Large intestine (tissue), 3 donors: ENCODE measurements around the gene TM9SF3. TPM values are rescaled to one million over a fixed set of nuclear protein-coding genes. Genes with fewer than 3 reads are reported as not detected.

Source experiments
- DNase-seq, 2 donors: peaks; one replicate each; pipeline versions ENCODE4 v3.0.0 to v3.0.0-alpha.2; 2013
- H3K27ac ChIP-seq: one replicate; pipeline ENCODE4 v1.5.1; 2013; ENCODE audit warnings: low read length
- H3K27me3 ChIP-seq: 2 replicates; pipeline ENCODE4 v1.6.1; 2013; ENCODE audit warnings: low read length; ENCODE audit not compliant: control insufficient read depth, insufficient read depth
- H3K36me3 ChIP-seq: 2 replicates; pipeline ENCODE4 v1.6.1; 2013; ENCODE audit warnings: low read length; ENCODE audit not compliant: control insufficient read depth, insufficient read depth
- H3K4me1 ChIP-seq: one replicate; pipeline ENCODE4 v1.6.1; 2013; ENCODE audit warnings: low read length; ENCODE audit not compliant: control insufficient read depth, insufficient read depth
- H3K4me3 ChIP-seq: one replicate; pipeline ENCODE4 v1.5.1; 2013; ENCODE audit warnings: low read length
- H3K9me3 ChIP-seq: one replicate; pipeline ENCODE4 v1.6.1; 2013; ENCODE audit warnings: mild to moderate bottlenecking, low read depth, low read length, moderate library complexity; ENCODE audit not compliant: control insufficient read depth
- WGBS: methylation state at CpG from one replicate; pipeline ENCODE4 v1.1.5; 2013; ENCODE audit warnings: low lambda C conversion rate; ENCODE audit not compliant: insufficient coverage; 5-methylcytosine and 5-hydroxymethylcytosine counted together
- polyA plus RNA-seq: library from polyadenylated mRNA; unstranded; fragments of 120-200 nt; gene quantifications from one replicate; pipeline ENCODE4 v1.2.1, GENCODE V29; 2013

TM9SF3 gene
- polyA plus RNA-seq, 1 donor = 211 TPM

- H3K4me1 ChIP-seq = peaks cover 59% of the 10 kb centered on the region
- peak in 1 of 2 donors; percentile 67 for DNase-seq
- H3K27me3 ChIP-seq = no peaks in the 10 kb centered on the region
- H3K9me3 ChIP-seq = no peaks in the 10 kb centered on the region
- H3K4me3 ChIP-seq = no peak overlapping the region
- no CpG with 5 or more reads among the region's 4 CpGs for WGBS
- no peaks in the 10 kb centered on the region for H3K36me3 ChIP-seq
- peak overlapping the region; percentile 45 for H3K27ac ChIP-seq
Observed at GRCh38 chr10:96606216-96606615, 19.4 kb upstream of the TM9SF3 start.

DNA sequence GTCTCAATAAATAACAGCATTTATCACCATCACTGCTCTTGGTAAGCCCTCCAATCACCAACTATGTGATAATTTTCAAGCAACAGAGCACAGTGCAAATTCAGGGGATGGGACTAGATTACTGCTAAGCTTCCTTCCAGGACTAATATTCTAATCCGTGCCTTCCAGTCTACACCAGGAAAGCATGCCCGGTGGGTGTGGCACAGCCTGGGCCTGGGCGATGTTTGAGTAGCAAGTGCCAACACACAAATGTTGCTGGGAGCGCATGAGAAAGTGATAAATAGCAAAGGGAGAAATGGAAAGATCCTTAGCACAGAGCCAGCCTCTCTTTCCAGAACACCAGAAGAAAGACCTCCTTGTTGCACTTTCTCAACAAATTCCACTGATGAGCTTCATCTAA, 13.5 kb upstream of the TM9SF3 start:
- H3K27ac ChIP-seq = no peak overlapping the region
- peak in 1 of 2 donors; percentile 8 for DNase-seq
- H3K9me3 ChIP-seq = no peaks in the 10 kb centered on the region
- WGBS = no CpG with 5 or more reads among the region's 4 CpGs
- H3K4me1 ChIP-seq = peaks cover 45% of the 10 kb centered on the region
- H3K36me3 ChIP-seq = no peaks in the 10 kb centered on the region
- no peaks in the 10 kb centered on the region for H3K27me3 ChIP-seq
- H3K4me3 ChIP-seq = no peak overlapping the region

DNA sequence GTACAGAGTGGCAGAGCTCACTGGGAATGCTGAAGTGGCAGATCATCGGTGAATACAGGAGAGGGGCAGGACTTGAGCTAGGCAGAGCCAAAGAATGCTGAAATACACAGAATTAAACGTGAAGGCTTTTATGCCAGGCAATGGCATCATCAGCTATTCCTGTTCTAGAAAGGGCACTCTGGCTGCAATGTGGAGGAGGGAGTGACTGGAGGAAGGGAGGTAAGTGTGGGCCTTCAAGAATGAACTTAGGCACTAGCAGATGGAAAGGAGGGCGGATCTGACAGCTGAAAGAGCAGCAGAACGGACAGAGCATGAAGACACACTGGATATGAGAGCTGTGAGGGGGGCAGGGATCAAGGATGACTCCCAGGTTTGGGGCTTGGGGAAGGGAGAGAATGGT, 12.0 kb upstream of the TM9SF3 start:
- Histone ChIP-seq H3K27ac (peak overlapping the region; percentile 30), H3K4me1 (peaks cover 45% of the 10 kb centered on the region), H3K36me3 (no peaks in the 10 kb centered on the region), H3K4me3 (no peak overlapping the region), H3K9me3 (no peaks in the 10 kb centered on the region), H3K27me3 (no peaks in the 10 kb centered on the region)
- 33% methylated on average over 2 of the region's 4 CpGs for WGBS
- DNase-seq = peak in 1 of 2 donors; percentile 78

DNA sequence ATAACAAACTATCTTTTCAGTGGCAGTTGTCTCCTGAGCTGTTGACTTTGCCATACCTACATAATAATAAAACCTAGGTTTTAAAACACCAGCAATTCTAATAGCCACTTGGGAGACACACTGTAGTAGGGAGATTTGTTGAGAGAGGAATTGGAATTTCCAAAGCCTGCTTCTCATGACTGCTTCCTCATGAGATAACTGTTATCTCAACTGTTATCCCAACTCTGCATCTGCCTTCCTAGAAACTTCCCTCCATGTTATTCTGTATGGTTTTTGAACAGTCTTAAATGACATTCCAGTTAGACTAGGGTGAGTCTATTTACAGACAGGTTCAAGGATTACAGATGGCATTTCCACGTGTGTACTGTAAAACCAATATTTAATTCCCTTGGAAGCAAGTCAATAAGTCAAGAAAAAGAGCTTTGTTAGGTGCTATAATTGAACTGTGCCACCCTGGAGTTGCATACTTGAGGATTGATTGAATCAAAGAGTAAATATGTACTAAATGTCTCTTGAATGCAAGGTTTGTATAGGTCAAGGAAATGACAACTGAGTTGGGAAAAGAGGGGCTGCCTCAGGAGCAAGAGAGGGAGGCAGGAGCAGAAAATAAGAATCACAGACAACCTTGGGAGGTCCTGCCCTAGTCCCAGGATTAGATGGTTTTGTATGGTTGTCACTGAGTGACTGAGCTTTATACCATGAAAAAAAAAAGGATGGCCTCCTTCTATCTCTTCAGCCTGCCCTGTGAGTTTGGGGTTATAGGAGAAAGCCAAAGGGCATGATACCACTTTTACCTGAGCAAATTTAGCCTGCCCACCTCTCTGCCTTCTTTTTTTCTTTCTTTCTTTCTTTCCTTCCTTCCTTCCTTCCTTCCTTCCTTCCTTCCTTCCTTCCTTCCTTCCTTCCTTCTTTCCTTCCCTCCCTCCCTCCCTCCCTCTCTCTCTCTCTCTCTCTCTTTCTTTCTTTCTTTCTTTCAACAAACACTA, 9.9 kb upstream of the TM9SF3 start:
- Histone ChIP-seq H3K27me3 (no peaks in the 10 kb centered on the region), H3K4me3 (no peak overlapping the region), H3K36me3 (no peaks in the 10 kb centered on the region), H3K4me1 (peaks cover 41% of the 10 kb centered on the region), H3K27ac (peak overlapping the region; percentile 38), H3K9me3 (no peaks in the 10 kb centered on the region)
- DNase-seq = peak in 1 of 2 donors; percentile 58
- WGBS = no CpG with 5 or more reads among the region's 1 CpG

- Histone ChIP-seq H3K4me3 (no peak overlapping the region), H3K27me3 (no peaks in the 10 kb centered on the region), H3K27ac (no peak overlapping the region), H3K36me3 (no peaks in the 10 kb centered on the region), H3K4me1 (peaks cover 40% of the 10 kb centered on the region), H3K9me3 (no peaks in the 10 kb centered on the region)
- no CpG with 5 or more reads among the region's 4 CpGs for WGBS
- no peak for DNase-seq
Observed at GRCh38 chr10:96595741-96596140, 8.9 kb upstream of the TM9SF3 start.

GRCh38 chr10:96591946-96592345, 5.1 kb upstream of the TM9SF3 start:
- H3K9me3 ChIP-seq = no peaks in the 10 kb centered on the region

GRCh38 chr10:96588616-96589419, 2.0 kb upstream of the TM9SF3 start:
- no peaks in the 10 kb centered on the region for H3K9me3 ChIP-seq
- peak overlapping the region; percentile 94 for H3K27ac ChIP-seq
- no peaks in the 10 kb centered on the region for H3K27me3 ChIP-seq
- peaks cover 25% of the 10 kb centered on the region for H3K4me1 ChIP-seq
- WGBS = 20% methylated on average over 1 of the region's 5 CpGs
- DNase-seq = peak in 1 of 2 donors; percentile 54
- no peak overlapping the region for H3K4me3 ChIP-seq
- no peaks in the 10 kb centered on the region for H3K36me3 ChIP-seq

More at GRCh38 chr10:96591946-96592345, 5.1 kb upstream of the TM9SF3 start:
- no CpG with 5 or more reads among the region's 1 CpG for WGBS
- Histone ChIP-seq H3K4me1 (peaks cover 37% of the 10 kb centered on the region), H3K36me3 (no peaks in the 10 kb centered on the region), H3K27me3 (no peaks in the 10 kb centered on the region), H3K4me3 (no peak overlapping the region), H3K27ac (no peak overlapping the region)
- no peak for DNase-seq

DNA sequence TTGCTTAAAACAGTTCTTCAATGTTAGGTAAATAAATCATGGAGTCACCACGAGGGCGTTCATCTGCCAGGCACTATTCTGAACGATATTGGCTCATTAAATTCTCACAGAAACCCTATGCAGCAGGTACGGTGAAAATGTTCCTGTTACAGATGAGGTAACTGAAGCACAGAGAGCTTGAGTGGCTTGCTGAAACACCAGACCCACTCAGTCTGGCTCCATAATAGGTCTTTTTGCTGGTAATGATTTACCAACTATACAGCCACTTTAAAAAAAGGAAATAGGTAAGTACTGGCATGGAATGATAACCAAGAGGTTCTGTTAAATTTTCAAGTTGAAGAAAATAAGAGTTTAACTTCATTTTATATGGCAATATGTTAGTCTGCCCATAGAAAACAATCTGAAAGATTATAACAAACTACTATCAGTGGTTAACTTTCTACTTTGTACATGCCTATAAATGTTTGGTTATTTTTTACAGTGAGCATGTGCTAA, 1.3 kb upstream of the TM9SF3 start:
- DNase-seq = peak in 1 of 2 donors; percentile 77
- H3K9me3 ChIP-seq = no peaks in the 10 kb centered on the region
- H3K4me3 ChIP-seq = peak overlapping the region; percentile 68
- no peaks in the 10 kb centered on the region for H3K27me3 ChIP-seq
- WGBS = 0% methylated on average over 1 of the region's 4 CpGs
- H3K4me1 ChIP-seq = peaks cover 25% of the 10 kb centered on the region
- H3K27ac ChIP-seq = peak overlapping the region; percentile 94
- H3K36me3 ChIP-seq = no peaks in the 10 kb centered on the region

DNA sequence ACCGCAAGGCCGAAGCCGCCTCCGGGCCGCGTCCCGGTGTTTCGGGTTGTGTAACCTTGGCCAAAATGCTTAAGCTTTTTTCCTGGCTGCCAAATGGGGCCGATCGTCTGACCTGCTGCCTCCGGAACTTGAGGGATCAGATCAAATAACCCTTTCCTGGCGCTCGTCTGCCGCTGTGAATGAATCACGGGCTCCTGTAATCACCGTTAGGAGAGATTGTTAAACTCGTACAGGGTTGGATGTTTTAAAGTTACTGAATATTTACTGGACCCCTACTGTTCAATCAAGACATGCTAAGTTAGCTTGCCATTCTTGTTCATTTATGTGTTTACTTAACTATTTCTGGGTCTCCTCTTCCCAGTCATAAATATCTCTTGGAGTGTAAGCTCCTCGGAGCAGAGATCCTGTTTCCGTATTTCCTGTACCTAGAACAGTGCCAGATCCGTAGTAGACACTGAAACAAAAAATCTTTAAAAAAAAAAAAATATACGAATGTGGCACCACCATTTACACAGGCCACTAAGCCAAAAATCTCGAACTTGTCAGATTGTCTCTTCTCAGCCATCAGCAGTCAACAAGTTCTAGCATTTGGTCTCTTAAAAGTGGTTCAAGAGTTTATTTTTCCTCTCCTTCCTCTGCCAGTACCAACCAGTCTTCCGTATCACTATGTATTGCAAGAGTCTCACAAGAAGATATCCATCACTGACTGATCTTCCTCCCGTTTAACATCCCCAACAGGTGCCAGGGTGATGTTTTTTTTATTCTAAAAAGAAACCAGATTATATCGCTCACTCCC, 650 bp upstream of the TM9SF3 start:
- Histone ChIP-seq H3K36me3 (no peaks in the 10 kb centered on the region), H3K4me3 (peak overlapping the region; percentile 68), H3K4me1 (peaks cover 25% of the 10 kb centered on the region), H3K27ac (peak overlapping the region; percentile 94), H3K27me3 (no peaks in the 10 kb centered on the region), H3K9me3 (no peaks in the 10 kb centered on the region)
- 10% methylated on average over 2 of the region's 25 CpGs for WGBS
- DNase-seq = peak in 1 of 2 donors; percentile 84
